CD4-positive, alpha-beta T cell treated with Interleukin-10 for 1 hour (primary cell): ENCODE data around the gene BLMH.
"Not testable (repeated sequence)": the region's sequence is repeated elsewhere in the genome, so short reads cannot be mapped to it uniquely, and the experiment has no call there.

Experiments
- DNase-seq: peaks from one replicate; pipeline ENCODE4 v3.0.0-alpha.2; 2020

BLMH gene

GRCh38 chr17:30225919-30226553, 65.7 kb downstream of the BLMH start:
- DNase-seq = no peak

- DNase-seq = no peak
Measured at GRCh38 chr17:30225112-30225511, 66.6 kb downstream of the BLMH start.

GRCh38 chr17:30224419-30224960, 67.3 kb downstream of the BLMH start:
- no peak for DNase-seq

- DNase-seq = no peak
Measured at GRCh38 chr17:30222721-30223175, 69.0 kb downstream of the BLMH start.

- no peak for DNase-seq
Measured at GRCh38 chr17:30222251-30222650, 69.5 kb downstream of the BLMH start.

GRCh38 chr17:30221346-30221745, 70.4 kb downstream of the BLMH start:
- DNase-seq = no peak

- DNase-seq = no peak
Measured at GRCh38 chr17:30220414-30220813, 71.3 kb downstream of the BLMH start.

- DNase-seq = no peak
Measured at GRCh38 chr17:30219833-30220232, 71.9 kb downstream of the BLMH start.

- no peak for DNase-seq
Measured at GRCh38 chr17:30219315-30219714, 72.4 kb downstream of the BLMH start.

GRCh38 chr17:30218799-30219198, 72.9 kb downstream of the BLMH start:
- no peak for DNase-seq

- DNase-seq = no peak
Measured at GRCh38 chr17:30217746-30218245, 73.9 kb downstream of the BLMH start.

- DNase-seq = no peak
Measured at GRCh38 chr17:30217054-30217453, 74.7 kb downstream of the BLMH start.

GRCh38 chr17:30212750-30213149, 79.0 kb downstream of the BLMH start:
- DNase-seq = no peak

GRCh38 chr17:30211371-30211770, 80.4 kb downstream of the BLMH start:
- no peak for DNase-seq

- DNase-seq = no peak
Measured at GRCh38 chr17:30210901-30211300, 80.8 kb downstream of the BLMH start.

- no peak for DNase-seq
Measured at GRCh38 chr17:30210366-30210765, 81.4 kb downstream of the BLMH start.

GRCh38 chr17:30209930-30210329, 81.8 kb downstream of the BLMH start:
- no peak for DNase-seq

GRCh38 chr17:30208214-30208613, 83.5 kb downstream of the BLMH start:
- DNase-seq = no peak

GRCh38 chr17:30207655-30208054, 84.1 kb downstream of the BLMH start:
- DNase-seq = no peak

- no peak for DNase-seq
Measured at GRCh38 chr17:30203471-30203981, 88.2 kb downstream of the BLMH start.

GRCh38 chr17:30200656-30201055, 91.1 kb downstream of the BLMH start:
- not testable (repeated sequence) for DNase-seq

GRCh38 chr17:30200106-30200505, 91.6 kb downstream of the BLMH start:
- no peak for DNase-seq

- no peak for DNase-seq
Measured at GRCh38 chr17:30199600-30199999, 92.1 kb downstream of the BLMH start.
